ENCODE data around the gene RGS12.

RGS12 gene

DNA sequence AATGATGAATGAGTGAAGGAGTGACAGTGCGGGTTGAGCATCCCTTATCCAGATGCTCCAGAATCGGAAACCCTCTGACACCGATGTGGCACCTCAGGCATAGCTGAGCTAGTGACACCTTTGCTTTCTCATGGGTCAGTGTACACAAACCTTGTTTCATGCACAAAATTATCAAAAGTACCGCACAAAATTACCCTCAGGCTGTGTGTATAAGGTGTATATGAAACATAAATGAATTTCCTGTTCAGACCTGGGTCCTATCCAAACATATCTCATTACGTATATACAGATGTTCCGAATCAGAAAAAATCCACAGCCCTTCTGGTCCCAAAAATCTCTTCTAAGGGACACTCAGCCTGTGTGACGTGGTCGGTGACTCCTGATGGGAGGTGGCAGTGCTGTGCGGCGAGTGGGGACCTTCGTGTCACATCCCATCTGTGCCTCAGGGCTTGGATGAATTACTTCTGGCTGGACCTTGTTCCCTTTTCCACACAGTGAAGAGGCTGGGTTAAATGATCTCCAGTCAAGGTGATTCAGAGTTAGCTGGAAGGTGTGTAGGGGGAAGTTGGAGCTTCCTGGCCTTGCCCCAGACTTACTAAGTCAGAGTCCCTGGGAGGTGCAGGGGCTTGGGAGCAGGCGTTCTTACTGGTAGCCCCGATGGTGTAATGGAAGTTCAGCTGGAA lies 18.8 kb downstream of the RGS12 start:
- no peak for DNase-seq

DNA sequence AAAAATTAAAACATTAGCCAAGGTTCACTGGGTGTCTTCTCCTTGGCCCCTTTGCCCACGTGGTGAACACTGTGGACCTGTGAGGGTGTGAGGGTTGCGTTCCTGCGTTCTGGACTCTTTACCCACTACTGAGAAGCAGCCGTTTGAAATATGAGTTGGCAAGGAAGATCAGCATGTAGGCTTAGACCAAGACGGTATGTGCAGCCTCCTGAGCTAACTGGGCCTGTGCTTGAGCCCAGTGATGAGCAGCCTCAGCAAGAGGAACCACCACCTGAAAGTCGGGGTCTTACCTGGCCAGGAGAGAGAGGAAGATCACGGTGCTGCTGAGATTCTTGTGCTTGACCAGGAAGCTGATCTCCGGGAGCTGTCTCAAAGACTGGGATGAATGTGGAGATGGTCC lies 19.5 kb downstream of the RGS12 start:
- DNase-seq = no peak

DNA sequence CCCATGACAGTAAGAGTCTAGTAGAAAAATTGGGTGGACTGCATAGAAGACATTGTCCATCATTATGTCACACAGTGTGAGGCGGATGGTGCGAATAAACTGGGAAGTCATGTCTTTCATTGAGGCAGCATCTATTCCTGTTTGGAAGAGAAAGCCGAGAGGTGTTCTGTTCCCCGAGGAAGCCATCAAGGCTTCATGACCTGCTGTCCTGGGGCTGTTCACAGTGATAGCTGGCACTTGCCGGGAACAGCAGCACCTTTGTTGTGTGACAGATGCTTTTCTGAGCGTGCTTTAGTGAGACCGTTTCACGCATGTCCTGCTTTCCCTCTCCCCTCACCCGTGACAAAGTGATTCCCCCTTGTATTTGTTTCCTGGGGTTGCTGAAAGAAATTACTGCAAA lies 20.3 kb downstream of the RGS12 start:
- no peak for DNase-seq

DNA sequence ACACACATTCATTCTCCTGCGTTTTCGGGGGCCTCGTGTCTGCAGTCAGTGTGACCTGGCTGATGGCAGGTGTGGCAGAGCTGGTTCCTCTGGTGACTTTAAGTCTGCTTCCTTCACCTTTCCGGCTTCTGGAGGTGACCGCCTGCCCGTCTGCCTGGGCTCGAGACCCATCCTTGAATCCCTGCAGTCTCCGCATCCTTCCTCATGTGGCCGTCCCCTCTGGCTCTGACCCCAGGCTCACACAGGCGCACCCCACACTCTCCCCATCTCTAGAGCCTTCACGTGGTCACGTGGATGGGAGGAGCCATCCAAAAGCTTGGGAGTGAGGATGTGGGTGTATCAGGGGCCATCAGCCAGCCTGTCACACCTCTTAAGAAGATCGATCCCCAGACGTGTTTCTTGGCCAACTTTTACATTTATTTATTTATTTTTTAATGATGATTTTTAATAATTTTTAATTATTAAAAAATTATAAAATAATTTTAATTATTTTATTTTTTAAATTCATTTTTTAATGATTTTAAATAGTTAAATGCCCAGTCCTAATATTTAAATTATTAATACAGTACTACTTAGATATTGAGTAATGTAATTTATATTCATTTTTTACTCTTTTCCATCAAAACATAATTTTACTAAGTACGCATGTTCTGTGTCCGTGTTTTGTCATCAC lies 20.9 kb downstream of the RGS12 start:
- DNase-seq = no peak

DNA sequence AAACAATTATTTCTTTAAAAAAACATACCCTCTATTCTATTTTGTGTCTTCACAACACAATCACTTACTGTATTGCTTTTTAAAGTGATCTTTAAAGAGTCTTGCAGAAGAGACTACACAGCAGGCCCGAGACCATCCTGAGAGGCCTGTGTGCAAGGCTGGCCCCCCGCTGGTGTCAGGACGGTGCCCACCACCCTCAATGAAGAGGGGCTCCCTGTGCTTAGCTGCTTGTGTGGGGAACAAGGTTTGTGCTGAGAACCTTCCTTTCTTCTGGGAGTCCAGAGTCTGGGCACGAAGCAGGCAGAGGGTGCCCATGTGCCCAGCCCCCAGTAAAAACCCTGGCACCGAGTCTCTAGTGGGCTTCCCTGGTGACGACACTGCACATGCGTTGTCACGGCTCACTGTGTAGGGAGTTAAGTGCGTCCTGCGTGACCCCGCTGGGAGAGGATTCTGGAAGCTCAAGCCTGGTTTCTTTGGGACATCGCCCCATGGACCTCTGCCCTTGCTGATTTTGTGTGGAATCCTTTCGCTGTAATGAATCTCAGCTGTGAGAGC lies 22.0 kb downstream of the RGS12 start:
- no peak for DNase-seq

DNA sequence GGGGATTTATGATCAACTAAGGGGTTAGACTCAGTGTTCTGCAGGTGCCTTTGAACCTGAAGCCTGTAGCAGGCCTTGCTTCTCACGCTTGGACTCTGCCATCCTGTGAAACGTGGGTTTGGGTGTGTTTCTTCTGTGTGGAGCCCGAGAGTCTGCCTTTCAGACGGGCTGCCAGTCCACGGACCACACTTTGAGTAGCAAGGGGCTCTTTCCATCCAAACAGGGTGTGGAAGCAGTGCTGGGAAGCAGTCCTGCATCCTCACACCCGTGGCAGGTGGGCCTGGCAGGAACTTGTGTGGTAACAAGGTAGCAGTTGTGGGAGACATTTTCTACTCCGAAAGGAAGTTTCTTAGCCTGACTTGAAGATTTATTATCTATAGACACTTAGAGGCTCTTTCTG lies 22.7 kb downstream of the RGS12 start:
- no peak for DNase-seq

DNA sequence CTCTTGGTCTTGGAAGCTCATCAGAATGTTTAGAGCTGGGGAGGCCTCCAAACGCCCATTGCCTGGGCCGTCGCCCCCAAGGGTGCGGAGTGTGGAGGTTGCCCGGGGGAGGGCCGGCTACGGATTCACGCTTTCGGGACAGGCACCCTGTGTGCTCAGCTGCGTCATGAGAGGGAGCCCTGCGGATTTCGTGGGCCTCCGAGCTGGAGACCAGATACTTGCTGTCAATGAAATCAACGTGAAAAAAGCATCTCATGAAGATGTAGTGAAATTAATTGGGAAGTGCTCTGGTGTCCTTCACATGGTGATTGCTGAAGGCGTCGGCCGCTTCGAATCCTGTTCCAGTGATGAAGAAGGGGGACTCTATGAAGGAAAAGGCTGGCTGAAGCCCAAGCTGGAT lies 23.3 kb downstream of the RGS12 start:
- no peak for DNase-seq

DNA sequence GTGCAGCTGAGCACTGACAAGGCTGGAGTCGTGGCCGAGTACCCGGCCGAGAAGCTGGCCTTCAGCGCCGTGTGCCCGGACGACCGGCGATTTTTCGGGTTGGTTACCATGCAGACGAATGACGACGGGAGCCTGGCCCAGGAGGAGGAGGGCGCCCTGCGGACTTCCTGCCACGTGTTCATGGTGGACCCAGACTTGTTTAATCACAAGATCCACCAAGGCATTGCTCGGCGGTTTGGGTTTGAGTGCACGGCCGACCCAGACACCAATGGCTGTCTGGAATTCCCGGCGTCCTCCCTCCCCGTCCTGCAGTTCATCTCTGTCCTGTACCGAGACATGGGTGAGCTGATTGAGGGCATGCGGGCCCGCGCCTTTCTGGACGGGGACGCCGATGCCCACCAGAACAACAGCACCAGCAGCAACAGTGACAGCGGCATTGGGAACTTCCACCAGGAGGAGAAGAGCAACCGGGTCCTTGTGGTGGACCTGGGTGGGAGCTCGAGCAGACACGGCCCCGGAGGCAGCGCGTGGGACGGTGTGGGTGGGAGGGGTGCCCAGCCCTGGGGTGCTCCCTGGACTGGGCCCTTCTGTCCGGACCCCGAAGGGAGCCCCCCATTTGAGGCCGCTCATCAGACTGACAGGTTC lies 24.3 kb downstream of the RGS12 start:
- no peak for DNase-seq

DNA sequence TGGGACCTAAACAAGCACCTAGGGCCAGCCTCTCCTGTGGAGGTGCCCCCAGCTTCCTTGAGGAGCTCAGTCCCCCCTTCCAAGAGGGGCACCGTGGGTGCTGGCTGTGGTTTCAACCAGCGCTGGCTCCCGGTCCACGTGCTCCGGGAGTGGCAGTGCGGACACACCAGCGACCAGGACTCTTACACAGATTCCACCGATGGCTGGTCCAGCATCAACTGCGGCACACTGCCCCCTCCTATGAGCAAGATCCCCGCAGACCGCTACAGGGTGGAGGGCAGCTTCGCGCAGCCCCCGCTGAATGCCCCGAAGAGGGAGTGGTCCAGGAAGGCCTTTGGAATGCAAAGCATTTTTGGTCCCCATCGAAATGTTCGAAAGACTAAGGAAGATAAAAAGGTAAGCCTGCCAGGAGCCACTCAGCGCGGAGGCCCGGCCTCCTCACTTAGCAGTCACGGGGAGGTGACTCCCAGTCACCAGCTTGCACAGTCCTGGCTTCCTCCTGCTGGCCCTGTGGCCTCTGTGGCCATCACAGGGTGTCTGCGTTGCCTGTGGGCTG lies 24.9 kb downstream of the RGS12 start:
- DNase-seq = no peak

DNA sequence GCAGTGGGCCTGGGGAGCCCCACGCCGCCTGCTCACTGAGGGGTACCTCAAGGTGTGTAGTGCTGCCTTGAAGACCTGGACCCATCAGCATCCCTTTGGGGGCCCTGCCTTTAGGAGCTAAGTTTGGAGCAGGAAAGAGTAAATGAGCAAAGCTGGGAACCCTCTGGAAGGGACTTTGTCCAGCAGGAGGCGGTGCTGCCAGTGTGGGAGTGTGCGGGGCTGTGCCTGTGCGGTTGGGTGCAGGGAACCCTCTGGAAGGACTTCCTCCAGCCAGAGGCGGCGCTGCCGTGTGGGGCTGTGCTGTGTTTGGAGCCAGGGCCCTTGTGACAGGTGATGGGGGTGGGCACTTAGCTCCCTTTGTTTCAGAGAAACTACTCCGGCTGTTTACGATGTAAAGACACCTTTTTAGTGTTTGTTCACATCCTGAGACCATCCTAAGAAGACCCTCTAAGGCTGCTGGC lies 25.8 kb downstream of the RGS12 start:
- no peak for DNase-seq

DNA sequence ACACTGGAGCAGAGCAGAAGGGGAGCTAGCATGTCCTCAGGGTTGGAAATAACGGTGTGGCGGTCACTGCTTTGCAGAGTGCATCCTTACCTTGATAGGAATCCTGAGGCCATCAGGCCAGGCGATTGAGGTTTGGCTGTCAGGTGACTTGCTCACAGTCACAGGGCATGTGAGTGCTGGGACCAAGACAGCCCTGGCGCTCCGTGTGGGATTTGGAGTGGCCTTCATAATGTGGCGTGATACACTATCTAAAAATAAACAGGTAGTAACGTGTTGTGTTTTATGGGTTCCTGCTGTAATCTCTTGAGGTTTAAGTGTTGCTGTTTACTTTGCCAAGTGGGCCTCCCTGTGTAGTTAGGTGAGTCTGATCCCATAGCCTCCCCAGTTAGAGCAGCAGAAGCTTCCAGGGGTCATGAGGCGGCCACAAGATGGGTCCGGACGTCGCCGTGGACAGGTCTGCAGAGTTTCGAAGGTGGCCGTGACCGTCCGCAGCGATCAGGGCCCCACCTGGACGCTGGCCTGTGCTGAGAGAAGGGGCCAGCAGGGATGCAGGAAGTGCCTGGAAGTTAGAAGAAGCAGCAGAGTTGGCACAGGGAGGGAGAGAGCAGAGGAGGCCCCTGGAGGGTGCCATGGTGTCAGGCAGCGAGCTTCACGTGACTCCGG lies 27.7 kb downstream of the RGS12 start:
- no peak for DNase-seq

DNA sequence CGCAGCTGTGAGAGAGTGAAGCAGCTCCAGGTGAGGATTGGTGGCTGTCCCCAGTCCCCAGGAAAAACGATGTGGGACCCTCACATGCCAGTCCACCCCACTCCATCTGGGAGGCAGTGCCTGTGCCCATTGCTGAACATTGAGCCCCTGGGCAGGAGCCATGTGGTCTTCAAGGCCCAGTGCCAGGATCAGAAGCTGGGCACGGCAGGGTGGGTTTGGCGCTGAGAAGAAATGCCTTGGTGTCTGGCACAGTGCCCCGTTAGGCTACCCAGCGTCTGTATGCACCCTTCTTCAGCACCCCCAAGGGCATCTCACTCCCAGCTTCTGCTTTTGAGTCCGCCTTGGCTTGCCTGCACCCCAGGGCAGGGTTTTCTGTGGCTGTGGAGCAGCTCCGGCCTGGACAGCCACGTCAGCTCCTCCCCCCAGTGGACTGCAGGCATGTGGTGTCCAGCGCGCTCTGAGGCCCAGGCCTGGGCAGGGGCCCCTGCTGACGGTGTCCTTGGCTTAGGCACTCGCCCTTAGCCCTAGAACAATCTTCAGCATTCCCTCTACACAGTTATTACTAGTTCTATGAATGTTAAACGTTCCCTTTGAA lies 28.6 kb downstream of the RGS12 start:
- no peak for DNase-seq

DNA sequence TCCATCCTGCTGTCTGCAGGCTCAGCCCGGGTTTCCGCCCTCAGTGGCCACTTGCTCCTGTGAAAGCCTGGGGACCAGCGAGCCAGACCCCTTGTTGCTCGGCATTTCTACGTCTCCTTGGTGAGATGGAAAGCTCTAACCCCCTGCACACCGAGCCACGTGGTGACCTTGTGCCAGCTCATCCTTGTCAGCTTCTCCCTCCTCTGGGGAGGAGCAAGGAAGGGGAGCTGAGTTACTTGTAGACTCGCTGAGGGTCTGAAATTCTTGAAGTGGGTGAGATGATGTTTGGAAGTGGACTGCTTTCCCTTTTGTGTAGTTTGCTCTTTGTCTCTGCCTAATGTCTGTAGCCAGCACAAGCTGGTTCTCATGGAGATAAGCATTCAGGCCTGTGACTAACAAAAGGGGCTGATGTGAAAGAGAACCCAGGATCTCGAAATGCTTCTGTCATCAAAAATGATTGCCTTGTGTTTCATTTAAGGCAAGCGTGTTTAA lies 29.3 kb downstream of the RGS12 start:
- DNase-seq = no peak

DNA sequence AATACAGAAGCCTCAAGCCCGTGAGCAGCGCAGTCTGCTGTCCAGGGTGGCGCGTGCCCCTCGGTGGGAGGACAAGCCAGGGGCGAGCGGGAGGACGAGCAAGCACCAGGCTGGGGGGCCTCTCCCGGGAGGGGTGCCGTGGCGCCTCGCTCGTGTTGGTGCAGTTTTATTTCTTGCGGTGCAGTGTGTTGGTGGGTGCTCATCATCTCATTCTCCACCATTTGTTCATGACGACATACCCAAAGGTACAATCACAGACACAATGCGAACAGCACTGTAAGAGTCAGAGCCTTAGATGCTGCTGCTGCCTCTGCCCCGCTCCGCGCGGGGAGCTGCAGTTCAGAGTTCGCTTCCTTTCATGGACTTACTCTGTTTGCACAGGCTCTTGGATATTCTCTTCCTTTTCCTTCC lies 30.3 kb downstream of the RGS12 start:
- DNase-seq = no peak

DNA sequence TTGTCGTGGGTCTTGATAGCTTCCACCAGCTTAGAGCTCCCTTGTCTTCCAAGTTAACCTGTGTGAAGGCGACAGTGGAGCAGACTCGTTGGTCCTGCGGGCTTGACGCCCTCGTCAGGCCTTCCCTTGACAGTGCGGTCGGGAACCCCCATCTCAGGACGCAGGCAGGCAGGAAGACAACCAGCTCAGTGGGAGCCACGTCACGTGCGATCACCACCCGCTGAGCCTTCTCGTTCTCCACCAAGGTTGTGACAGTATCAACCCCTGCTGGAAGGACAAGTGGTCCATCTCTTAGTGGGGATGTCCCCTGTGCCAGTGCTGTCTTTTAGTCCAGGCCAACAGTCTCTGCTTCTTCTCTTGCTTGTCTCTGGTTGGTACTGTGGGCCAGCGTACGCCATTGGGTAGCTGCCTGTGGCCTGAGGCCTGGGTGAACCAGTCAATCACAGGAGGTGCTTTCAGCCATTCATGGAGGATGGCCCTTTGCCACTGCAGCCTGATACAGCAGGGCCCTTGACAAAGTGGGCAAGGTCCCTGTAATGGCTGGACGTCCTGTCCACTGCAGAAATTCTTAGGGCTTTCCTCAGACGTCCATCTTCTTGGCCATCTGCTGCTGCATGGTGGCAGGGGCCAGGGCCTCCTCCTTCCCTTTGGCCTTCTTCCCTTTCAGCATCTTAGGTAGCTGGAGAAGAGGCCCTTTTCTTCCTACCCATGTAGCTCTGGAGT lies 31.4 kb downstream of the RGS12 start:
- DNase-seq = no peak

DNA sequence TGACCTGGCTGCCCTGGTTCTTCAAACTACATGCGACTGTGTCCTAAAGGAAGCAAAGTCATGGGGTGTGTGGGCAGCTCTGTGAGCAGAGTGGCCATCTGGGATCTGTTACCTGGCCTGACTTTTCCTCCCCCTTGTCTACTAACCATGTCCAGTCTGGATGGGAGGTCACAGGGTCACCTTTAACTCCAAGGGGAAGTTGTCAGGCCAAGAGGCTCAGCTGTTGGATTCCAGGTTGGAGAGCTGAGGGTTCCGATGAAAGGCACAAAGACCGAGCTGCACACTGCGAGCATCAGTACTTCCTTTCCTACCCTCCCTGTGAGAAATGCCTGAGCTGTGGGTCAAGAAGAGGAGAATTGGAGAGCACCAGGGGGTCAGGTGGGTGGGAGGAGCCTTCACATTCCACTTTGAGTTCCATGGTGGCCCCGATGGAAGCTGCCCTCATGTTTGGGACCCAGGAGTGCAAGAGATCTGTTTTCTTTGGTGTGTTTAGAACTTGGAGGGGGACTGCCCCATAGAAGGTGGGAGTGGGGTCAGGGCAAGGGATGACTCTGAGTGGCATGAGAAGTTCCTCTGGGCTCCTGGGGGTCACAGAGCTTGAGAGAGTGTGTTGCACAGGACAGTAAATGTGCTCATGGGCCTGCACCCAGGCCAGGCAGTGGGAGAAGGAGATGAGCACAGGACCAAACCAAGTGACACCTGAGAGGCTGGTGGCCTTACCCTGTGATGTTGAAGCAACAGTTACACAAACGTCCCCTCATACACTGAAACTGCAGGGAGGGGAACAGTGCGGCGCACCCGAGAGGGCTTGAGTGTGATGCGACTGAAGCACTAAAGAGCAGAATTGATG lies 36.2 kb downstream of the RGS12 start:
- no peak for DNase-seq

DNA sequence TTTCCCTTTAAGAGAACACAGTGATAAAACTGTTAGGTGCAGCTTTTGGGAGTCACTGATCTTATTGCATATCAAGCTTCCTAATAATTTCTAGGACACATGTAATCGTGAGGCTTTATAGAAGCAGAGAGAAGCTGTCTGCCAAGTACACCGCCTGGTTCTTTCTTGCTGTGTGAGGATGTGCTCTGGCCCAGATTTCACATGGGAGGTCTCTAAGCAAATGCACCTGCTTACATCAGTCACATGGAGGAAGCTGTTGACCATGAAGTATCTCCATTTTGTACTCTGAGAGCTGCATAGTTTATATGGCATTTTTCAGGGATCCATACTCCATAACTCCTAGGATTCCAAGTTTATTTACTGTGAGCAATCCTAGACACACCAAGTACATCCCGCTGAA lies 37.1 kb downstream of the RGS12 start:
- DNase-seq = no peak

DNA sequence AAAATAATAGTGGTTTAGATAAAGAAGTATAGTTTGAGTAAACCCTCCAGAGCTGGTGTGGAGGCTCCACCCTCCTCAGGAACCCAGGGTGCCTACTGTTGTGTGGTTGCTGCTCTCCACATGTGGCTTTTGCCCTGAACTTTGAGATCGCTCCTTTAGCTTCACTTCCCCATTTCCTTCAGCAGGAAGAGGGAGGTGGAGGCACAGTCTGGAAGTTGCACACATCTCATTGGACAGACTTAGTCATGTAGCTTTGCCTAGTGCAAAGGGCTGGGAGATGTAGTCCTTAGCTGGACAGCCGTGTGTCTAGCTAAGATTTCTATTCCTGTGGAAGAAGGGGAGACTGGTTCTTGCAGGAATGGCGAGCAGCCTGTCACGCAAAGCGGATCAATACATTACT lies 37.9 kb downstream of the RGS12 start:
- DNase-seq = no peak

DNA sequence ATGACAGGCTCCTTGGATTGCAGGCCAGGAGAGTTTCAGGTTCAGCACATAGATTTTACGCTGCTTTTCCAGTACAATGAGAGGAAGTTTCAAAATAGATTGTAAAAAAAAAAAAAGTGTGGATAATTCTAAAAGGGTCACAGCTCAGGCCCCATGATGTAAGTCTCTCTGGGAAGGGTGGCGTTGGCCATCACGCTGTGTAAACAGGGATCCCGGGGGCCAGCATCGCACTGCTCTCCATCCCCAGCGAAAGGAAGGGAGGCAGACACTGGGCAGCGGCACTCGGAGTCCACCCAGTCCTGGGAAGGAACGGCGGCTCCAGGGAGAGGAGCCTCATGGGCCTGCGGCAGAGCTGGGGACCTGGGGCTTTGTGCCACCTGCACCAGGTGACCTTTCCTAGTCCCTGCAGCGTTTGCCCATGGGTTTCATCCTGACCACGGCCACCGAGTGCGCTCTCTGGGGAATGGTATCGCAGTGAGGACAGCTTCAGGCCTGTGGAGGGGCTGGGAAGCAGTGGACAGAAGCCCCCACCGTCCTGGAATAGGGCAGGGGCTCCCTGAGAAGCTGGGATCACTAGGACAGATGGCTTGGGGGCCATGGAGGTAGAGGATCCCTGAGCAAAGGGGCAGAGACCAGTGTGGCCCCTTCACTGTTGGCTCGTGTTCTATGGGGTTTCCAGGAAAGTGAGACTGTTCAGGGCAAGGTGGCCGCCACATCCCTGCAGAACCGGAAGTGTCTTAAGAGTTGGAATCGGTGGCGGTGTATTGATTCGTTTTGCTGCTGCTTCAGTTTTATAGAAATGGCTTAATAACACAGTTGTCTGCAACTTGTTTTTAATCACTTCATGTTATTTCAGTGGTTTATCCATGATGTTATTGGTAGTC lies 38.9 kb downstream of the RGS12 start:
- no peak for DNase-seq

DNA sequence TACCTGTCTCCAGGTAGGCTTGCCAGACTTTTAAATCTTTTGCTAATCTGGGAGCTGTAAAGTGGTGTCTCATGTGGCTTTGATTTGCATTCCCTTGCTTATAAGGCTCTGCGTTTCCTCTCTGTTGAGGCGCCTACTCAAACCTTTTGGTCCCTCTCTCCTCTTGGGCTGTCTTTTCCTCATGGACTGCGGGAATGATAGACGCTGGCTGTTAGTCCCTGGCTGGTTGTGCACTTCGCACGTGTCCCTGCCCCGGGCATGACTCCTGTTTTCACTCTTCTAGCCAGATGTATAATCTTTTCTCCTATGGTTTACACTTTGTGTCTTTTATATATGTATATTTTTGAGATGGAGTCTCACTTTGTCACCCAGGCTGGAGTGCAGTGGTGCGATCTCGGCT lies 39.7 kb downstream of the RGS12 start:
- DNase-seq = no peak
